DND-41 (cell line): ENCODE measurements around the gene YTHDF1.

Source experiments
- ATAC-seq: fragments of 200-7000 bp; cut with Tn5 transposase; 3 replicates; pipeline ENCODE4 v1.9.1; 2021; ENCODE audit warnings: low read depth; ENCODE audit not compliant: insufficient read depth
- DNase-seq: peaks from one replicate; pipeline ENCODE4 v3.0.0-alpha.2; 2020
- H2AFZ ChIP-seq: 2 replicates; pipeline ENCODE4 v1.6.0; 2012; ENCODE audit warnings: low read depth, low read length
- H3K27ac ChIP-seq: 2 replicates; pipeline ENCODE4 v1.5.1; 2012; ENCODE audit warnings: low read length, inconsistent platforms
- H3K27me3 ChIP-seq: fragments of 200-600 bp; sonication (generic); 2 replicates; pipeline ENCODE4 v1.6.0; 2012; ENCODE audit warnings: low read length, mild to moderate bottlenecking, inconsistent platforms; ENCODE audit not compliant: insufficient read depth, poor library complexity
- H3K36me3 ChIP-seq: 2 replicates; pipeline ENCODE4 v1.5.1; 2012; ENCODE audit warnings: low read length, inconsistent platforms; ENCODE audit not compliant: insufficient read depth
- H3K4me1 ChIP-seq: 2 replicates; pipeline ENCODE4 v1.5.1; 2012; ENCODE audit warnings: mild to moderate bottlenecking, low read length; ENCODE audit not compliant: insufficient read depth
- H3K4me2 ChIP-seq: 2 replicates; pipeline ENCODE4 v1.6.0; 2012; ENCODE audit warnings: mild to moderate bottlenecking, moderate library complexity, low read length, inconsistent platforms; ENCODE audit not compliant: insufficient read depth
- H3K4me3 ChIP-seq, 2 experiments: fragments of 200-600 bp in 1 of 2; shearing (Covaris generic) in 1 of 2; 2 replicates each; pipeline ENCODE4 v1.5.1; 2012 to 2016; ENCODE audit warnings: inconsistent platforms in 2 of 2, low read length in 2 of 2, mild to moderate bottlenecking in 2 of 2, low read depth in 1 of 2, moderate library complexity in 1 of 2
- H3K79me2 ChIP-seq: 2 replicates; pipeline ENCODE4 v1.6.0; 2012; ENCODE audit warnings: low read length, inconsistent platforms; ENCODE audit not compliant: insufficient read depth
- H3K9ac ChIP-seq: 2 replicates; pipeline ENCODE4 v1.6.0; 2012; ENCODE audit warnings: low read depth, mild to moderate bottlenecking, inconsistent platforms, low read length, moderate library complexity
- H3K9me3 ChIP-seq: 2 replicates; pipeline ENCODE4 v1.5.1; 2012; ENCODE audit warnings: low read length, moderate library complexity, mild to moderate bottlenecking, inconsistent platforms; ENCODE audit not compliant: insufficient read depth, severe bottlenecking
- H4K20me1 ChIP-seq: 2 replicates; pipeline ENCODE4 v1.6.0; 2012; ENCODE audit warnings: low read length; ENCODE audit not compliant: insufficient read depth
- EZH2 ChIP-seq: IDR thresholded peaks from 3 replicates; pipeline ENCODE4 v1.6.1; 2012; ENCODE audit warnings: borderline replicate concordance, low read depth, mild to moderate bottlenecking, moderate library complexity, low read length, inconsistent platforms; ENCODE audit not compliant: severe bottlenecking
- TF ChIP-seq, protein P1 (sequence below): IDR thresholded peaks from 2 replicates; pipeline ENCODE4 v1.5.1; 2012; ENCODE audit warnings: borderline replicate concordance, low read length, moderate library complexity, mild to moderate bottlenecking; ENCODE audit not compliant: poor library complexity, severe bottlenecking; ENCODE audit errors: extremely low read depth

YTHDF1 gene

DNA sequence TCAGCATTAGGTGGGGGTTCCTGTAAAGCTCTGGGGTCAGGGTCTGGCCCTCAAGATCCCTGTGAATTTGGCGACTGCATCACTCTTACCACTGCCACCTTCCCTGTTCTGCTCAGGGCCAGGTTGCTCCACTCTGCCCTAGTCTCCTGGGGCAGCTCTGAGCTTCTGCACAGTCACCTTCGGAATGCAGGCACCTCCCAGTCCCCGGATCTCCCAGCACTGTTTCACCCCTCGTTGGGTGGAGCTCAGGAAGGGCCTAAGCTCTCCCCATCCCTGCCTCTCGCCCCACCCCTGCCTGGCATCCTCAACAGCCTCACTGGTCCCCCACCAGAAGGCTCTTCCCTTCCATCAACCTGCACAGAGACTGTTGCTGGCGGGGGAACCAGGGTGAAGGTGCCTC, 46.2 kb downstream of the YTHDF1 start:
- Histone ChIP-seq H3K4me1 (no peaks in the 10 kb centered on the region), H2AFZ (no peak overlapping the region), H3K36me3 (no peaks in the 10 kb centered on the region), H4K20me1 (peaks cover 51% of the 10 kb centered on the region), H3K4me3 (no peak overlapping the region), H3K79me2 (no peaks in the 10 kb centered on the region), H3K9me3 (no peaks in the 10 kb centered on the region), H3K27me3 (no peaks in the 10 kb centered on the region), H3K27ac (no peak overlapping the region), H3K4me2 (no peak overlapping the region), H3K9ac (no peak overlapping the region)
- DNase-seq (no peak), ATAC-seq (no peak)
- TF ChIP-seq EZH2 = no peak
- TF ChIP-seq, protein P1, sequence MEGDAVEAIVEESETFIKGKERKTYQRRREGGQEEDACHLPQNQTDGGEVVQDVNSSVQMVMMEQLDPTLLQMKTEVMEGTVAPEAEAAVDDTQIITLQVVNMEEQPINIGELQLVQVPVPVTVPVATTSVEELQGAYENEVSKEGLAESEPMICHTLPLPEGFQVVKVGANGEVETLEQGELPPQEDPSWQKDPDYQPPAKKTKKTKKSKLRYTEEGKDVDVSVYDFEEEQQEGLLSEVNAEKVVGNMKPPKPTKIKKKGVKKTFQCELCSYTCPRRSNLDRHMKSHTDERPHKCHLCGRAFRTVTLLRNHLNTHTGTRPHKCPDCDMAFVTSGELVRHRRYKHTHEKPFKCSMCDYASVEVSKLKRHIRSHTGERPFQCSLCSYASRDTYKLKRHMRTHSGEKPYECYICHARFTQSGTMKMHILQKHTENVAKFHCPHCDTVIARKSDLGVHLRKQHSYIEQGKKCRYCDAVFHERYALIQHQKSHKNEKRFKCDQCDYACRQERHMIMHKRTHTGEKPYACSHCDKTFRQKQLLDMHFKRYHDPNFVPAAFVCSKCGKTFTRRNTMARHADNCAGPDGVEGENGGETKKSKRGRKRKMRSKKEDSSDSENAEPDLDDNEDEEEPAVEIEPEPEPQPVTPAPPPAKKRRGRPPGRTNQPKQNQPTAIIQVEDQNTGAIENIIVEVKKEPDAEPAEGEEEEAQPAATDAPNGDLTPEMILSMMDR = no peak

DNA sequence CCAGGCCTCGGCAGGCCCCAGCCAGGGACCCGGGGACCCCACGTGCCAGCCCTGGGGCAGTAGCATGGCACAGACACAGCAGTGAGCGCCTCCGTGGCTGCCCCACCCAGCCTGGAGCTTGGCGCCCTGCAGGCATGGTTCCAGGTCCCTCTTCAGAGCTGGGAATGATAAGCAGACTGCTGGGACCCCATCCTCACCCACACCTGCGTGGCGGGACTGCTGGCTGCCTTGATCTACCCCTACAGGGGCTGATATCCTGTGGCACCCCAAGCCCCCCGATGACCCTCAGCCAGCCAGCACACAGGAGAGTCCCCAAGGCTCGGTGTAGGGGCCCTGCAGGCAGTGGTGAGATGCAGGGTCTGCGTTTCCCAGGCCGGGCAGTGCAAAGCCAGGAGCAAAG, 47.1 kb downstream of the YTHDF1 start:
- Histone ChIP-seq H2AFZ (no peak overlapping the region), H3K36me3 (no peaks in the 10 kb centered on the region), H3K79me2 (no peaks in the 10 kb centered on the region), H3K4me2 (no peak overlapping the region), H3K9me3 (no peaks in the 10 kb centered on the region), H4K20me1 (peaks cover 46% of the 10 kb centered on the region), H3K4me1 (no peaks in the 10 kb centered on the region), H3K27me3 (no peaks in the 10 kb centered on the region), H3K27ac (no peak overlapping the region), H3K9ac (no peak overlapping the region), H3K4me3 (no peak overlapping the region)
- TF ChIP-seq, protein P1 = no peak
- TF ChIP-seq EZH2 = no peak
- no peak for ATAC-seq
- DNase-seq = no peak

DNA sequence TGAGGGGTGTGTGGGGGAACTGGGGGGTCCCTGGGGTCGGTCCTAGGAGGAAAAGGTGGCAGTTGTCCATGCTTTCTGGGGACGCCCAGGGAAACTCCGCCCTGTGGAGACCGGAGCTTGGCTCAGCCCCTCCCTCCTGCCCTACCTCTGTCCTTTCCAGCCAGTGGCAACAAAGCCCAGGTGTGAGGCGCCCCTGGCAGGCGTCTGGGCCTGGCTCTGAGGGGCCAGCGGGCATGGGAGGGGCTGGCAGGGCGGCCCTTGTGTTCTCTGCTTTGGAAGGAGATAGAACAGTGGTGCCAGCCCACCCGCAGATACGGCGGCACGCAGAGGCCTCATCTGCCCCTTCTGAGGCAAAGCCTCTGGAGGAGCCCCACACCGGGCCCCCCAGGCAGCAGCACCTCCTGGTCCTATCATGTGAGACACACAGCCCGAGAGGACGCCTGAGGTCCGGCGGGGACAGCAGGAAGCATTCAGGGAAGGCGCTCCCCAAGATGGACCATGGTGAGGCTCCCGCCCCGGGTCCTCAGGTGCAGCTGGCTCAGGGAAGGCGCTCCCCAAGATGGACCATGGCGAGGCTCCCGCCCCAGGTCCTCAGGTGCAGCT, 47.9 kb downstream of the YTHDF1 start:
- H3K79me2 ChIP-seq = no peaks in the 10 kb centered on the region
- H3K4me2 ChIP-seq = no peak overlapping the region
- no peak overlapping the region for H3K4me3 ChIP-seq
- H3K27ac ChIP-seq = no peak overlapping the region
- peaks cover 38% of the 10 kb centered on the region for H4K20me1 ChIP-seq
- TF ChIP-seq EZH2 = no peak
- TF ChIP-seq, protein P1 = no peak
- no peak overlapping the region for H2AFZ ChIP-seq
- H3K9ac ChIP-seq = no peak overlapping the region
- DNase-seq (no peak), ATAC-seq (no peak)
- H3K27me3 ChIP-seq = no peaks in the 10 kb centered on the region
- H3K4me1 ChIP-seq = no peaks in the 10 kb centered on the region
- no peaks in the 10 kb centered on the region for H3K9me3 ChIP-seq
- H3K36me3 ChIP-seq = no peaks in the 10 kb centered on the region
